GM18508 (cell line): ENCODE results near the gene HIC2.
"Not testable (repeated sequence)": the region's sequence is repeated elsewhere in the genome, so short reads cannot be mapped to it uniquely, and the experiment has no call there.

Experiments used
- ATAC-seq: cut with Tn5 transposase; IDR thresholded peaks from one replicate; pipeline ENCODE4 v1.9.1; 2021; ENCODE audit warnings: moderate number of reproducible peaks; ENCODE audit not compliant: insufficient read depth, unreplicated experiment

Gene HIC2

GRCh38 chr22:21489149-21489680 is 72.0 kb downstream of the HIC2 start:
- ATAC-seq = not testable (repeated sequence)

- not testable (repeated sequence) for ATAC-seq
Measured at GRCh38 chr22:21490556-21490955, 73.4 kb downstream of the HIC2 start.

- ATAC-seq = not testable (repeated sequence)
Measured at GRCh38 chr22:21492271-21492670, 75.1 kb downstream of the HIC2 start.

GRCh38 chr22:21493789-21494782 is 76.9 kb downstream of the HIC2 start:
- not testable (repeated sequence) for ATAC-seq

GRCh38 chr22:21497984-21498383 is 80.8 kb downstream of the HIC2 start:
- ATAC-seq = not testable (repeated sequence)

GRCh38 chr22:21498489-21498888 is 81.3 kb downstream of the HIC2 start:
- not testable (repeated sequence) for ATAC-seq

GRCh38 chr22:21499623-21500506 is 82.7 kb downstream of the HIC2 start:
- not testable (repeated sequence) for ATAC-seq
